CD4-positive, alpha-beta T cell treated with Interleukin-15 for 4 hours (primary cell): Measurements from ENCODE around the gene NRBF2.

Experiments used
- DNase-seq: peaks from one replicate; pipeline ENCODE4 v3.0.0-alpha.2; 2020; ENCODE audit warnings: low spot score

The NRBF2 gene

DNA sequence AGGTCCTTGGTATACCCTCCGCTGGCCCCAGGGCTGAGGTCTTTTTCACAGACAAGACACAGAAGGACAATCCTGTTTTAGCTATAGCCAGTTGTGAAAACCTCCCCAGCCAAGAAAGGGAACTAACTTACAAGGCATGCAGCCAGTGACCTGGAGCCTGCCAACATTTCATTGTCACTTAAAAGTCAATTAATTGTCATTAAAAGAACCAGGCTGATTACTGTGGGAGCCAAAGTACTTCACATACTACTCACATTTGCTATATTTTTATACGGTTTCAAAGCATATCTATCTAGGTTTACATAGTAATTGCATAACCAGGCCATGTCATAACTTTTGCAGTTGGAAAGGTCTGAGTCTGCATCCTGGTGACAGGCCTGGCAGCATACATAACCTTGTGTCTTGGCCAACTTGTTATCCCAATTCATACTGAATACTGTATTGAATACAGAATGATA is 31.1 kb downstream of the NRBF2 start:
- no peak for DNase-seq

DNA sequence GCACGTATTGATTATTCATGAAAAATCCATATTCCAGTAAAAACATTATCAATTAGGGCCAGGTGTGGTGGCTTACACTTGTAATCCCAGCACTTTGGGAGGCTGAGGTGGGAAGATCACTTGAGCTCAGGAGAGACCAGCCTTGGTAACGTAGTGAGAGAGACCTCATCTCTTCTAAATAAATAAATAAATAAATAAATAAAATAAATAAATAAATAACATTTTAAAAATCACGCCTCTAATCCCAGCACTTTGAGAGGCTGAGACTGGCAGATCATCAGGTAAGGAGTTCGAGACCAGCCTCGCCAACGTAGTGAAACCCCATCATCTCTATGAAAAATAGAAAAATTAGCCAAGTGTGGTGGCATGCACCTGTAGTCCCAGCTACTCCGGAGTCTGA is 32.1 kb downstream of the NRBF2 start:
- DNase-seq, result no peak

GRCh38 chr10:63166742-63167258 is 33.7 kb downstream of the NRBF2 start:
- DNase-seq, result peak; percentile 52

GRCh38 chr10:63168821-63169462 is 35.8 kb downstream of the NRBF2 start:
- DNase-seq, result no peak

GRCh38 chr10:63169624-63170023 is 36.5 kb downstream of the NRBF2 start:
- no peak for DNase-seq

GRCh38 chr10:63171255-63171855 is 38.2 kb downstream of the NRBF2 start:
- no peak for DNase-seq

- DNase-seq, result no peak
These were observed 38.8 kb downstream of the NRBF2 start for GRCh38 chr10:63171926-63172325.

DNA sequence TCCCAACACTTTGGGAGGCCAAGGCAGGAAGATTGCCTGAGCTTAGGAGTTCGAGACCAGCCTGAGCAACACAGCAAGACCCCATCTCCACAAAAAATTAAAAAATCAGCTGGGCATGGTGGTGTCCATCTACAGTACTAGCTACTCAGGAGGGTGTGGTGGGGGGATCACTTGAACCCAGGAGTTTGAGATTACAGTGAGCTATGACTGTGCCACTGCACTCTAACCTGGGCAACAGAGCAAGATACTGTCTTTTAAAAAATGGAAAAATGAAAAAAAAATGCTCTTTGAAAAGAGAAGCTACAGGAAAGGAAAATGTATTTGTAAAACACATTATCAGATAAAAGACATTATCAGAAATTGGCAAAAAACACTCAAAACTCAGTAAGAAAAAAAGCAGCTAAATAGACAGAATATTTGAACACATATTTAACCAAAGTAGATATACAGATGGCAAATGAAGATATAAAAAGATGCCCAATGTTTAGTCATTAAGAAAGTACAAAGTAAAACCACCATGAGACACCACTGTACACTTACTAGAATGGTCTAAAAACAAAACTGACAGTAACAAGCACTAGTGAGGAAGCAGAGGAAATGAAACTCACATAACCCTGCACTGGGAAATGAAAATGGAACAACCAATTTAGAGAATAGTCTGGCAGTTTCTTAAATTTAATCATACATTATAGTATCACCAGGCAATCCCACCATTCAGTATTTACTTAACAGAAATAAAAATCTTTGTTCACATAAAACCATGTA is 40.5 kb downstream of the NRBF2 start:
- peak; percentile 14 for DNase-seq

- DNase-seq, result no peak
These were observed 42.4 kb downstream of the NRBF2 start for GRCh38 chr10:63175534-63175933.

- DNase-seq, result no peak
These were observed 59.7 kb downstream of the NRBF2 start for GRCh38 chr10:63192826-63193225.

DNA sequence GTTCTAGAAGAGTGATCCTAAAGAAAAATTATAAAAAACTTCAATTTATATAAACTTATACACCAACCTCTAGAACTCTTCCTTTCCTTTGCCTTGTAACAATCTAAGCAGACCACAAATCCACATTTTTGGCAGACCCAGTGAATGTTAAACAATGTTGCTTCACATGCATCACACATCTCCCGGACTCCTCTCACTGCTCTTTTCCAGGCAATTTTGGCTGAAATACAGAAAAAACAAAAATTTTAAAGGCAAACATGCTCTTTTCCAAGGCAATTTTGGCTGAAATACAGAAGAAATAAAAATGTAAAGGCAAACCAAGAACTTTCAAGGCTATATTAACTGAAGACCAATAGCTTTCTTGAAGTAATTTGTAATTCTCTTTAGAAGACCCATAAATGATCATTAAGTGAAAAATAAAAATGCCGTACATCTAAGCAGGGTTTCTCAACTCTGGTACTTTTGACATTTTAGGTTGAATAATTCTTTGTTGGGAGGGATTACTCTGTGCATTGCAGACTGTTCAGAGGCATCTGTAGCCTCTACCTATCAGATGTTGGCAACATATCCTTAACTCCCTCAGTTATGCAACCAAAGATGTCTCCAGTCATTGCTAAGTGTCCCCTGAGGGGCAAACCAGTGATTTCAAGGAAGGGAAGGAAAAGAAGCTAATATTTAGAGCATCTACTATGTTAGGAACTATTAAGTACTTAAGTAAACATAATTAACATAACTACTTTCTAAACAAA is 64.4 kb downstream of the NRBF2 start:
- no peak for DNase-seq

DNA sequence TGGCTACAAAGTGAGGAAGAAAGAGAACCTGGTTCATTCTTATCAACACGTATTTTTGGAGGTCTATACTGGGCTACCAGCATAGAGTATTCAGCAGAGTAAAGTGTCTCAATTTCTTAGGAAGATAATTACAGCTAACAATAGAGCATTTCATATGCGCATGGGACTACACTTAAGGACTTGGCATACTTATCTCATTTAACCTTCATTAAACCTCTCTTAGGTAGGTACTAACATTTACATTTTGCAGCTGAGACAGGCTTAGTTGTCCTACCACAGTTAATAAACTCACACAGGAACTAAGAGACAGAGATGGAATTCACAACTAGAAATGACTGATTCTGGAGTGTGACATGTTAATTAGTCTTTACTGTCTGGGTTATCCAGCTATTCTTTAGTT is 66.6 kb downstream of the NRBF2 start:
- DNase-seq, result no peak

- no peak for DNase-seq
These were observed 67.3 kb downstream of the NRBF2 start for GRCh38 chr10:63200431-63200830.

DNA sequence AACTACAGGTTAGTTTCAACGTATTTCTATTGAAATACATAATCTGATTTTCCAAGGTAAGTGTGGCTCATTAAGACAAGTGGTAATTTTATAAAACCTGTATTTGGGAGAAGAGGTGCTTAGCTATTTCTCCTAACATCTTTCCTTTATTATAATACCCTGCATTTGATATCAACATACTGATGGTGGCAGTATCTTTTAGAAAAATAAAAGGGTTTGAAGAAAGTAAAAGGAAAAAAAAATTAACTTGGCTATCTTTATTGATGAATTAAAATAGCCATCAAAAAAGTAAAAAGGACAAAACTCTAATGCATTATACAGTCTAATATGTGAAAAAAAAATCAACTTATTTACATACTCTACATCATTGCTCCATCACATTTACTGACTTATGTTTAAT is 68.0 kb downstream of the NRBF2 start:
- no peak for DNase-seq
